ENCODE results near the gene ZNF683.

The ZNF683 gene

GRCh38 chr1:26344147-26344920 is 28.2 kb downstream of the ZNF683 start:
- Histone ChIP-seq H3K4me1 (ENCODE audit: insufficient read depth, low read length, poor library complexity, severe bottlenecking) (no peaks in the 10 kb centered on the region), H3K27me3 (ENCODE audit: insufficient read depth, low read length, poor library complexity, severe bottlenecking) (no peaks in the 10 kb centered on the region), H3K79me2 (ENCODE audit: insufficient read depth, low read length) (no peaks in the 10 kb centered on the region), H3K4me2 (ENCODE audit: low read depth, low read length, poor library complexity, severe bottlenecking) (no peak overlapping the region), H3K9ac (ENCODE audit: low read depth, low read length, poor library complexity, severe bottlenecking) (no peak overlapping the region), H3K4me3 (ENCODE audit: low read length, poor library complexity, severe bottlenecking) (no peak overlapping the region), H4K20me1 (ENCODE audit: insufficient read depth, low read length, poor library complexity, severe bottlenecking) (no peaks in the 10 kb centered on the region), H3K36me3 (ENCODE audit: insufficient read depth, low read length) (no peaks in the 10 kb centered on the region), H3F3A (ENCODE audit: low read depth) (no peaks in the 10 kb centered on the region), H2AFZ (ENCODE audit: low read length) (no peak overlapping the region), H3K9me3 (ENCODE audit: insufficient read depth, low read depth, low read length) (no peaks in the 10 kb centered on the region), H3K9me2 (replicated peaks; ENCODE audit: low read depth, low read length) (no peaks in the 10 kb centered on the region)
- TF ChIP-seq CTCF (conservative IDR thresholded peaks at IDR 0.05; ENCODE audit: low read length) = no peak
- no peak for TF ChIP-seq EZH2phosphoT487 (IDR thresholded peaks at IDR 0.05; ENCODE audit: borderline replicate concordance)

GRCh38 chr1:26340047-26340481 is 32.5 kb downstream of the ZNF683 start:
- Histone ChIP-seq H3K4me2 (ENCODE audit: low read depth, low read length, poor library complexity, severe bottlenecking) (no peak overlapping the region), H3K36me3 (ENCODE audit: insufficient read depth, low read length) (no peaks in the 10 kb centered on the region), H3K79me2 (ENCODE audit: insufficient read depth, low read length) (no peaks in the 10 kb centered on the region), H3K9me3 (ENCODE audit: insufficient read depth, low read depth, low read length) (no peaks in the 10 kb centered on the region), H3F3A (ENCODE audit: low read depth) (no peaks in the 10 kb centered on the region), H3K9ac (ENCODE audit: low read depth, low read length, poor library complexity, severe bottlenecking) (no peak overlapping the region), H4K20me1 (ENCODE audit: insufficient read depth, low read length, poor library complexity, severe bottlenecking) (no peaks in the 10 kb centered on the region), H3K27me3 (ENCODE audit: insufficient read depth, low read length, poor library complexity, severe bottlenecking) (no peaks in the 10 kb centered on the region), H3K4me3 (ENCODE audit: low read length, poor library complexity, severe bottlenecking) (no peak overlapping the region), H2AFZ (ENCODE audit: low read length) (no peak overlapping the region), H3K9me2 (replicated peaks; ENCODE audit: low read depth, low read length) (no peaks in the 10 kb centered on the region), H3K4me1 (ENCODE audit: insufficient read depth, low read length, poor library complexity, severe bottlenecking) (peaks cover 19% of the 10 kb centered on the region)
- no peak for TF ChIP-seq CTCF (conservative IDR thresholded peaks at IDR 0.05; ENCODE audit: low read length)
- TF ChIP-seq EZH2phosphoT487 (IDR thresholded peaks at IDR 0.05; ENCODE audit: borderline replicate concordance) = no peak

- Histone ChIP-seq H3K4me2 (ENCODE audit: low read depth, low read length, poor library complexity, severe bottlenecking) (no peak overlapping the region), H3K9me3 (ENCODE audit: insufficient read depth, low read depth, low read length) (no peaks in the 10 kb centered on the region)
- TF ChIP-seq CTCF (conservative IDR thresholded peaks at IDR 0.05; ENCODE audit: low read length) (no peak), EZH2phosphoT487 (IDR thresholded peaks at IDR 0.05; ENCODE audit: borderline replicate concordance) (no peak)
Observed at GRCh38 chr1:26338670-26339069, 33.9 kb downstream of the ZNF683 start.

More at GRCh38 chr1:26338670-26339069, 33.9 kb downstream of the ZNF683 start:
- Histone ChIP-seq H4K20me1 (ENCODE audit: insufficient read depth, low read length, poor library complexity, severe bottlenecking) (no peaks in the 10 kb centered on the region), H3K4me1 (ENCODE audit: insufficient read depth, low read length, poor library complexity, severe bottlenecking) (peaks cover 19% of the 10 kb centered on the region), H3K27me3 (ENCODE audit: insufficient read depth, low read length, poor library complexity, severe bottlenecking) (no peaks in the 10 kb centered on the region), H2AFZ (ENCODE audit: low read length) (no peak overlapping the region), H3F3A (ENCODE audit: low read depth) (no peaks in the 10 kb centered on the region), H3K79me2 (ENCODE audit: insufficient read depth, low read length) (no peaks in the 10 kb centered on the region), H3K9ac (ENCODE audit: low read depth, low read length, poor library complexity, severe bottlenecking) (no peak overlapping the region), H3K4me3 (ENCODE audit: low read length, poor library complexity, severe bottlenecking) (no peak overlapping the region), H3K36me3 (ENCODE audit: insufficient read depth, low read length) (no peaks in the 10 kb centered on the region), H3K9me2 (replicated peaks; ENCODE audit: low read depth, low read length) (no peaks in the 10 kb centered on the region)
